Measurements from ENCODE around the gene SV2C.
"Not testable (repeated sequence)": the region's sequence is repeated elsewhere in the genome, so short reads cannot be mapped to it uniquely, and the experiment has no call there.

The SV2C gene

DNA sequence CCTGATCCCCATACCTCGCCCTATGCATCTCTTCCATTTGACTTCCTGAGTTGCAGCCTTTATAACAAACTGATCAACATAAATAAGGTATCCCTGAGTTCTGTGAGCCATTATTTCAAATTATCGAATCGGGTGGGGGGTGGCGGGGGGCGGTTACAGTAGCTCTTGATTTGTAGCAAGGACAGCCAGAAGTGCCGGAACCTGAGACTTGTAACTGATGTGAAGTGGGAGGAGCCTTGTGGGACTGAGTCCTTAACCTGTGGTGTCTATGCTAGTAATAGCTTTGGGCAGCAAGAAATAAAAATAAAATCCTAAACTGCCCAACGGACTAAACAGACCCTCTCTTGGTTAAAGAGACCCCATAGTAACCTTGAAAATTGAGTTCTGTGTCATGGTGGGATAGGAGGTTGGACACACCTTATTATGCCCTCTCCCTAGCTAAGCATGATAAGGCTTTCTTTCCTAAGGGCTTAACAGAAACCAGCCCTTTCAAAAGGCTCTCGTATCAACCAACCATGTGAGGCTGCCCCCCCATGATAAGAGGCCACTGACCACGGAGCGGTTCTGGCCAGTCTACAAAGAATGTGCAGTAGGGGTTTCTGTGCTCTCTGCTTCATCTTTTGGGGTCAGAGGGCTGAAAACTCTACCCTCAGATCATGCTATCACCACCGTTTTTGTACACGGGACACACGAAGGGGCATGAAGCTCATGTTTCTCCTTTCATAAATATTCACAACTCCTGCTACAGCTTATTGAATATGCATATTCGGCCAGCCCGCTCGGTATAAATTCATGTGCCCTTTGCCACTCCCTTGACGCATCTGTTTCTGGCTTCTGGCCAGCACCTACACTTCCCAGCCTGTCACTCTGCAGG is 280.4 kb downstream of the SV2C start:
- DNase-seq = no peak

DNA sequence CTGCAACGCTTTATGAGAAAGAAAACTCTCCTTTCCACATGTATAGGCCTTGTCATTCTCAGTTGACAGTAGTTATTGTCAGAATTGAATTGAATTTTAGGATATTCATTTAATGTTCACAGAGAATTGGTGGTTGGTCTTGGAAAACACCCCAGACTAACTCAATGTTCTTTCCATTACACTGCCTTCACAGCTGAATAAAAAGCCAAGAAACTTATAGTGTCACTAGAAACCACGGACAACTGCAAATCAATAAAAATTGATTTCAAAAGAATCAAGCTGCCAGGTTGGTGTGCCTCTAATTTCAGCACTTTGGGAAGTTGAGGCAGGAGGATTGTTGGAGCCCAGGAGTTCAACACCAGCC is 281.0 kb downstream of the SV2C start:
- DNase-seq = no peak

DNA sequence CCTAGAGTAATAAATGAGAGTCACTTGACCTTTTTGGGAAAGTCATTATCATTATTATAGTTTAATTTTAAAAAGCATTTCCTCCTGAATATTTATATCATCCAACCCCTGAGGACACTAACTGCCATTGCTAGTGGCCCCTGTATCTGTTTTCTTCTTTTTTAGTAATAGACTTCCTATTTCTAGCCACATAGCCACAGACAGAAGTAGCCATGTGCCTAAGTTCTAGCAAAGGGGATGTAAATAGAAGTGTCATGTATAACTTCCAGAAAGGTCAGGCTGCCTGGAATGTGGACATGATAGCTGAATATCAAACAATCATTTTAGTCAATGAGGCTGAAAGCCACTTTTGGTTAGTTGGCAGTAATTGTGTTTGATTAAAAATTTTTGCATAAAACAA is 282.4 kb downstream of the SV2C start:
- DNase-seq = no peak

DNA sequence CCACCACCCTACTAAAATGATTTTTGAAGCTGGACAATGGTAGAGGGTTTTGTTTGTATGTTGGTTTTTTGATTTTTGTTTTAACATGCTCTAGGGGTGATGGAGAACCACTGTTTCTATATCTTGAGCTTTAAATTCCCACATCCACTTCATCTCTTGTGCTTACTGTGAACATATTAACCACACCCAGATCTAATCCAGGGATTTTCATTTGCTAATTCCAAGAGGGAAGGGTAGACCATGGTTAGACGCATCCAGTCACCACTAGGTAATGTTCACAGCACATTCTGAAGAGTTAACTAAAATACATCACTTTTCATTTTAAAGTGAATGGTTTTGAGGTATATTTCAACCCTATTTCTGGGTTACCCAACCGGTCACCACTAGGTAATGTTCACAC is 283.4 kb downstream of the SV2C start:
- no peak for DNase-seq

DNA sequence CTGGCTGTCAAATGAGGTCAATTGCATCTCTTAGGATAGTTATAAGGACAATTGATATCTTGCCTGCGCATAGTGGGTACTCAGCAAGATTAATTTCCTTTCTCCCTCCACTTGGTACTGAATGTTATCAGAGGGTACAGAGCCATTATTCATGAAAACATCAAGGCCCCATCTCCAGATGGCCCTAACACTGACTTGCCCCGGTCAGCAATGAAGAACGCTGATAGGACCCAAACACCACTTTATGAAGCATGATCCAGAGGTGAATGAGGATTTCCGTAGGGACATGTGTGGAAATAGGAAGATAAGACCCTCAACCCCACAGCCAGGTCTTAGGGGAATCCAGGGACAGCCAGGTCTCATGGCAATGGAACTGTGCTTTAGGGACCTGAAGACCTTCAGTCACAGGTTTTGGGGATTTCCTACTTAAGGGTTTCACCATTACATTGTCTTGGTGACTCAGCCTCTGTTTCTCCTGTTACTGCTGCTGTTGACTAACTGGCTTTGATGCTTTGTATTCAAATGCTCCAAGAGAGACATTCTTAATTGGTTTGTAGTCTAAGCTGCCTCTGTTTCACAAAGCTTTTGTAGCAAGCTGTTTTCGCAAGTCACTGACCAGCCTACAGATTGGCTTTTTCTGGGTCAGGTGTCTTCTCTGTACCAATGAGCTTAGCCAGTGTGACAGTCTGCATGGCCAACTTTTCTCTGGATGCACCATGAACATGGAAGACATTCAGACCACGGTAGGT is 284.6 kb downstream of the SV2C start:
- DNase-seq = peak; percentile 37

DNA sequence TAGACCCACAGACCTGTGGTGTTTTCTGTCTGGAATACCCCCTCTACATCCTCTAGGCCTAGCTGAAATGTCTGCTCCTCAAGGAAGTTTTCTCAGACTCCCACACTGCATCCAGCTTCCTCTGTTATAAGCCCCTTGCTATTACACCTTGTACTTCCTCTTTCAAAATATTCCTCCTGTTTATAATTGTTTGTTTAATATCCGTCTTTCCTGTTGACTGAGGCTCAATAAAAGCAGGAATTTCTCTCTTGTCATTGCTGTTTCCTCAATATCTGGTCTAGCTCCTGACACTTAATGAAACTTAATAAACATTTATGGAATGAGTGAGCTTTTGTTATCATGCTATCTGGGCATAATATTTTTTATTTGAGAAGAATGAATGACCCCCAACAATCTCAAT is 285.8 kb downstream of the SV2C start:
- no peak for DNase-seq

DNA sequence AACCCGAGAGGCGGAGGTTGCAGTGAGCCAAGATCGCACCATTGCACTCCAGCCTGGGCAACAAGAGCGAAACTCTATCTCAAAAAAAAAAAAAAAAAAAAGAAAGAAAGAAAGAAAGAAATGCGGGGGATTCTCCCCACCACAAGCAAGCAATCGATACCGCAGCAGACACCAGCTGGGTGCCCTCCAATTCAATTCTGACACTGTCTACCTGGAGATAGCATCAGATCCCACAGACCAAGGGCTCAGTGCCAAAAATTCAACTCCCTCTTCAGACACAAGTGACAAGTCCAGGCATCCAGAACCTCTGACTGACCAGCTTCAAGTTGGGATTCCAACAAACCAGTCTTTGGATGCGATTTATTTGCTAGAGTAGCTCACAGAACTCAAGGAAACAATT is 286.5 kb downstream of the SV2C start:
- DNase-seq = not testable (repeated sequence)

DNA sequence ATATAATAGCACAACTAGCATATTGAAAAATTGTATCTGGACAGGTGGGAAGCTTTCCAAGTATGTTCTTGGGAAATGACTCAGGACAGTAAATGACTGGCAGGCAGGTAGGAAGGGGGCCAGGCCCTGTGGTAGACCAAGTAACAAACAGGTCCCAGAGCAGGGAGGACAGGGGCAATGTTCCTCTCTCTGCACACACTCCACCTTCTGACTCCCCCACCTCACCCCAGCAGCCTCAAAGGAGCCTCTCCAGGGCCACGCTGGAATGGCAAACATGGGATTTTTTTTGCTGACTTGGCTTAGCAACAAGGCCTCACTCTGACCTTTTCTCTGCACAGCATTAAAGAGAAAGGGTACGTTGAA is 288.8 kb downstream of the SV2C start:
- DNase-seq = peak; percentile 66

DNA sequence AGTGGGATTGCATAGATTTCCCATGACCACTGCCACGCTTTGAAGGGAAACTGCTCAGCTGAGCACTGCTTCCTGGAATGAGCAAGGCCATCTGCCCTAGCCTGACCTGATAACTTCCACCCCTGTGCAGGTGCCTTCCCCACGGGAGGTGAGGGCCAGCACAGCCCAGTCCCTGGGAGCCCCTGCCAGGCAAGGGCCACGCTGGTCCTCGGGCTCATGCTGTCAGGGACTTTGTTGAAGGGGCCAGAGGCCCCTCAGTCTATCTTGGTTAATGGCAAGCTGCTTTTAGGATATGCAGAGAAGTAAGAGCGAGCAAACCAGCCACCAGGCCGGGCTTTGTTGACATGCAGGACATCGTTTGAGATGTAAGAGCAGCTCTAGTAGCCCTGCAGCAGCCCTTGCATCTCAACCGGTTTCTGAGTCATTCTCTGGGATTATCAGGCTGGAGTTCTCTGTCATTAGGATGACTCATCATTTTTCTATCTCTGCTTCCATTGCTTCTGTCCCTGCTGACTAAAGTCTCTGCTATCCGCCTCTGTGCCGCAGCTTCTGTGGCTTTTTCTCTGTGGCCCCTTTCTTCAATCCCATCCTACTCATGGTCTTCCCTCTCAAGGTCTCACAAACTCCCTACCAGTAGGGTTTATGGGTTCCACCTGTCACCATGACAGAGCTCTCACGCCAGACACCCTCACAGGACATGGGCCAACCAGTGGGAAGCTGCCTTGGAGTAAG is 289.3 kb downstream of the SV2C start:
- peak; percentile 96 for DNase-seq

DNA sequence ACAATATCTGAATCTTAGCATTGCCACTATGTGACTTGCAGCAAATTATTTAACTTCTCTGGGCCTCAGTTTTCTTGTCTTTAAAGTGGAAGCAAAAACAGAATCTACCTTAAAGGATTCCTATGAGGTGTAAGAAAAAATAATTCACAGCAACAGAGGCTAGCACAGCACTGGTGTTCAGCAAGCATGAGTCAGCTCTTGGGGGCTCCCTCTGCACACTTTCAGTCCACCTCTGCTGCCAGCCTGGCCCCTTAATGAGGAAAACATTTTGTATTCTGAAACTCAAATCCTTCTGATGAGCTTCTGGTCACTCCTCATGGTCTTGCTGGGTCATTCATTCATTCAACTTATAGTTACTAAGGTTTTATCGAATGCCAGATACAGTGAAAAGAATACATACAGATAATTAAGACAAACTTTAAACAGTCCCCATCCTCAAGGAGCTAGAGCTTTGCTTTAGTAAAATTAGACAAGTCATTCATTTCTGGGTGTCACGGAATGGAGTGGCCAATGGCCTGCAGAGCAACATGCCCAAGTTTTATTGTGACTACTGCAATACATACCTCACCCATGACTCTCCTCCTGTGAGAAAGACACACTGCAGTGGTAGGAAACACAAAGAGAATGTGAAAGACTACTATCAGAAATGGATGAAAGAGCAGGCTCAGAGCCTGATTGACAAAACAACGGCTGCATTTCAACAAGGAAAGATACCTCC is 293.1 kb downstream of the SV2C start:
- DNase-seq = no peak

DNA sequence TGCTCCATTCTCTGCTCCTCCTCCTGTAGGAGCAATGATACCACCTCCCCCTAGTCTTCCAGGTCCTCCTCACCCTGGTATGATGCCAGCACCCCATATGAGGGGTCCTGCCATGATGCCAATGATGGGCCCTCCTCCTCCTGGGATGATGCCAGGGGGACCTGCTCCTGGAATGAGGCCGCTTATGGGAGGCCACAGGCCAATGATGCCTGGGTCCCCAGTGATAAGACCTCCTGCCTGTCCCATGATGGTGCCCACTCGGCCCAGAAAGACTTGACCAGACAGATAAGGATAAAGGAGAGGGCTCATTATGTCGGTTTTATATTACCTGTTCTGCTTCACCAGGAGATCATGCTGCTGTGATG is 293.7 kb downstream of the SV2C start:
- no peak for DNase-seq

DNA sequence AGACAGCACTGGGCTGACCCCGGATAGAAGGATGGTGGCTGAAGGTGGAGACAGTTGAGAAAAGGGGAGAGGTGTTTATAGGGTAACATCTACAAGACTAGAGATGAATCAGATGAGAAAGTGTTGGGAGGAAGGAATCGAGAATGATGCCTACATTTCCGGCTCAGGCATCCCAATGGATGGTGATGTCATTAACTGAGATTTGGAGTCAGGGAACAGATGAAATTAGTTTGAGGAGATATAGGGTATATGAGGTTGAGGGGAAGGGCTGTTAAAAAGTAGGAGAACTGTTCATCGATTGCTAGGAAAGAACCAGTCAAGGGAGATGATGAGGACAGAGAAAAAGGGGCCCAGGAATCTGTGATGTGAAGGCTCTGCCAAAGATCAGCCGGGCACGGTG is 295.2 kb downstream of the SV2C start:
- DNase-seq = no peak

DNA sequence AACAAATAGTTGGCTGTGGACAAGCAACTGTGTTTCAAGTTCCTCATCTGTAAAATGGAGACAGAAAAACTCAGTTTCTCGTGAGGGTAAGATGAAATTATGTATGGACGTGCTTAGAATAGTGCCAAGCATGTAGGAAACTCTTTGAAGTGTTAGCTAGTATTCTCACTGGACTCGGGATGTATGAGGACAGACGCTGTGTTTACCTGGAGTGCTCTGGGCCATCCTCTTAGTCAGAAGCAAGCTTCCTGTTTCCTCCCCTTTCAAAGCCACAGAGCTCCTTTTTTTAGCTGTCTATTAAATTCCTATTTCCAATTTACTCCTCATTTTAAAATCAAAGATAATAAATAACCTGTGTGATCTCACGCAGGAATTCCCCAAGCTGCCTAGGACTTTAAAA is 296.1 kb downstream of the SV2C start:
- DNase-seq = peak; percentile 73

DNA sequence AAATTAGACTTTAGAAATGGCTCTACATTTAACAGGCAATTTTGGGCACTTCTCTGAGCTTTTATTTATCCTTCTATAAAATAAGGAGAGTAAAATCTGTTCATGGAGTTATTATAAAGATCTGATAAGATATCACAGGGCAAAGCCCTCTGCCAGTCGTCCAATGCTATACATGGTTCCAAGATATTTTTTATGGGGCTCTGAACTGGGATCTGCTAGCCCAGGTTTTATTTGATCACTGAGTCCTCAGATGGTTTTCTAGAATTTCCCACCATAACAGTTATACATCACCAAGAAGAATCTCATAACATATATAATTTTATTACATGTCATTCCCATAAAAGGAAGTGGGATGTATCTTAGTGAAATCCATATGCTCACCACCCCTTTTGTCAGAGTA is 296.7 kb downstream of the SV2C start:
- DNase-seq = no peak

DNA sequence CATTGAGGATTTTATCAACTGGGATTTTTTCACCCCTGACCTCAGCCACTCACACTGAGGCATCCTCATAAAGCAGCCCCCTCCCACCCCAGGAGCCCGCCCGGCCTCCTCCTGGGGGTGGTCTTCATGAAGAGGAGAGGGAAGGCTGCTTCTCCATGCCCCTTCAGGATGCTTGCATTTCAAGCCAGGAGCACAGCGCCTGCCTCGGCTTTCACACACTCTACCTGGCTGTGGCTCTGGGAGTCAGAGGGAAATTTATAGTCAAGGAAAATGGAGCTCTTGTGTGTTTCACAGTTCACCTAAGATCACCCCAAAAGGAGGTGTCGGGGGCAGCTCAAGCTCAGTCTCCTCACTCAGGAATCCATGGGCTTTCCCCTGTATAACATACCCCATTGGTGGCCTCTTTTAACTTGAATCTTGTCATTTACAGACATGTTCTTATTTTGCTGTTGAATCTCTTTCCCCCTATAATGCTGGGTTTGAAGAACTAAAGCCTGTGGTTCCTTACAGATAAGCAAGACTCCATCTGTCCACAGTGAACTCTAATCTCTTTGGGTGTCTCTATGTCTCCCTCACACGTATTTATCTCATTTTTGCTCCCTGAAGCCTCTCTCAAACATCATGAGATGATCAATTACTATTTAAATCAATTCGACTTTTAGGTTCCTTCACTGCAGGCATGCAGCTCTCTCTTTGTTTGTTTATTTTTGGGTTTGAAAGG is 297.3 kb downstream of the SV2C start:
- DNase-seq = no peak

DNA sequence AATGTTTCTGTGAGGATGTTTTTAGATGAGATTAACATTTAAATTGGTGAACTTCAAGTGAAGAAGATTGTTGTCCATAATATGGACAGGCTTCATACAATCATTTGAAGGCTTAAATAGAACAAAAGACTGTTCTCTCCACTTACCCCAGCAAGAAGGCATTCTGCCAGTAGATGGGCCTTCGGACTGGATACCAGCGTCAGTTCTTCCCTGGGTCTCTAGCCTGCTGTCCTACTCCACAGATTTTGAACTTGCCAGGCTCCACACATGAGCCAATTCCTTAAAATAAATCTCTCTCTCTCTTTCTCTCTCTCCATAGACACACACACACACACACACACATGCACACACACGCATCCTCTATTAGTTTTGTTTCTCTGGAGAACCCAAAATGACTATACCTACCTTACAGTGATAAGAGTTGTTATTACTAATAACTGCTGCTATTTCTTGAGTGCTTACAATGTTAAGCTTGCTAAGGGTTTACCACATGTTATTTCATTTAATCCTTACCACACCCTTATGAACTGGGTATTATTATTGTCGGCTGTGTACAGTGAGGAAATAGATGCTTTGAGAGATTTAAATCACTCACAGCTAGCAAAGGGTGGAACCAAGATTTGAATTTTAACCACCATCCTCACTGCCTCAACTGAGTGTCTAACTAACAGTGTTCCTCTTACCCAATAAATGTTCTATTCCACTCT is 300.1 kb downstream of the SV2C start:
- no peak for DNase-seq

DNA sequence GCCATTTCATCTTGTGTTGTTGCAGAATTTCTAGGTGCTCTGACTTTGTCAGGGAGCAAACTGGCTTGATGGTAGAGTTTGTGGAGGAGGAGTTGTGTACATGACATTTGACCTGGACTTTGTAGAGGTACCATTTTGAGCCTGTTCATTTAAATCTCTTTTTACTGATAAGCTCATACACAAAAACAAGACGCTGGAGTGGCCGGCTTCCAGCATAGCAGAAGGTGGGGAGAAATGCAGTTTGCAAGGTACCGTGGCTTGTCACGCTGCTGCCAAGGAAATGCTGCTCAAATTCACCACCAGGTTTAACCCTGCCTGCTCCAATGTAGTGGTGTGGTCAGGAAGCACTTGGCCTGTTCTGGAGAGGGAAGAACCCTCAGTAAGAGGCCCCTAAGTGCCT is 301.0 kb downstream of the SV2C start:
- no peak for DNase-seq

DNA sequence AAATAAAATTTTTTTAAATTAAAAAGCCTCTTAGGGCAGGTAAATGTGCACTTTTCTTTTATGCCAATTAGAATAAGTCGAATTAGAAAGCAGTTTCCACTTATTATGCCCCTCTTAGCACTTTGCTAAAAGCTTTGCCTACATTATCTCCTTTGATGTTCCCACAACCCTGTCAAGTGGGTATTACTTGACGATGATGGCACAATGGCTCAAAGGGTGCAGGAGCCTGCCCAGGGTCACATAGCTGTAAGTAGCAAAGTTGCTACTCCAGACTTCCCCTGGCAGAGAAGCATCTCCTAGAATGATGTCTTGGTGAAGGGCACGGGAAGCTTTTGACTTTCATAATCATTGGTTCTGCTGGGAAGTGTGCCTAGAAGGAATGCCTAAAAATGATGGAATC is 301.5 kb downstream of the SV2C start:
- DNase-seq = no peak

DNA sequence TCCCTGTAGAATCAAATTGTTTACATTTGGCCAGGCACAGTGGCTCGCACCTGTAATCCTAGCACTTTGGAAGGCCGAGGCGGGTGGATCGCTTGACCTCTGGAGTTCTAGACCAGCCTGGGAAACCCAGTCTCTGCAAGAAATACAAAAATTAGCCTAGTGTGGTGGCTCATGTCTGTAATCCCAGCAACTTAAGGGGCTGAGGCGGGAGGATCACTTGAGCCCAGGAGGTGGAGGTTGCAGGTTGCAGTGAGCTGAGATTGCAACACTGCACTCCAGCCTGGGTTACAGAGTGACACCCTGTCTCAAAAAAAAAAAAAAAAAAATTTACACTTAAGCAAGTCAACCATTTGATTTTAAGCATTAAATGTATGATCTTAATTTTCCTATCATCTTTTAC is 302.4 kb downstream of the SV2C start:
- DNase-seq = no peak

DNA sequence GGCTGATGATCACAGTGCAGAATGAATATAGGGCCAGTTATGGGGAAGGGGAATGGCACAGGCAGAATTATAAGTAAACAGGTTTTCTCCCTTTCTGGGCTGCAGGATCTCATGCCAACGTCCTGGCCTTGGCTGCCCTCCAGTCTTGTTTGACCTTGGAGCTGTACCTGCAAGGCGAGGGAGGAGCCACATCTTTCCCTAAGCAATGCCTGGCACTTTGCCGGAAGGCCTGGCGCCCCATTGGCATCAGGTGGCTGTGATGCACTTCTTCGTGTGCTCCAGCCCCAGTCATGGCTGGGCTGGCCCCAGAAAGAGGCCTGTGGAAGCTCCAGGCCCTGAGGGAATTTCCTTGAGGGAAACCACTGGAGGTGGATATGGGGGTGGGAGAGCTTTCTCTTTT is 303.2 kb downstream of the SV2C start:
- peak; percentile 26 for DNase-seq

DNA sequence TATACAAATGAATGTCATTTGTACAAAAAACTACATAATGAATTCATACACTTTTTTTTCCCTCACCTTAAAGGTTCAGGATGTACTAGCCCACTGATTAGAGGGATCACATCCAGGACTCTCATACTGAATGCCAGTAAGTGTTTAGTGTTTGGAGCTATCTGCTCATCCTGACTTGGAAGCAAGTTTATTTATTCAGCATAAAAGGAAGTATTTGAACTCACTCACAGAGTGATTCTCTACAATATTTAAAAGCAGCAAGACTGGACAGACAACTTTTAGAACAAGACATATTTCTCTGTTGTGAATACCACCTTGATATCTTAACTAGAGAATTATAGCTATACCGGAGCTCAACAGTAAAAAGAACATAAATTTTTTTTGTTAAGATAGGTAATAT is 305.1 kb downstream of the SV2C start:
- DNase-seq = peak; percentile 66

Data from DMS53 (cell line).